HFFc6 (cell line): ENCODE results near the gene ELN. TPM values are rescaled to one million over a fixed set of nuclear protein-coding genes. Genes with fewer than 3 reads are reported as not detected.

Experiments
- DNase-seq: peaks from one replicate; pipeline ENCODE4 v3.0.0-alpha.2; 2018
- H3K27ac Mint-ChIP-seq: 2 replicates; pipeline ENCODE4 v1.8.0; 2020; ENCODE audit warnings: mild to moderate bottlenecking, mixed read lengths
- H3K27me3 Mint-ChIP-seq: 2 replicates; pipeline ENCODE4 v1.8.0; 2021; ENCODE audit warnings: mild to moderate bottlenecking, moderate library complexity, mixed read lengths; ENCODE audit not compliant: insufficient read depth
- H3K36me3 Mint-ChIP-seq: 2 replicates; pipeline ENCODE4 v1.8.0; 2021; ENCODE audit warnings: low read depth, mixed read lengths
- H3K4me1 Mint-ChIP-seq: 2 replicates; pipeline ENCODE4 v1.8.0; 2020; ENCODE audit warnings: low read depth, mixed read lengths
- H3K4me3 Mint-ChIP-seq: 2 replicates; pipeline ENCODE4 v1.8.0; 2020; ENCODE audit warnings: mild to moderate bottlenecking, moderate library complexity, mixed read lengths
- H3K9me3 Mint-ChIP-seq: 2 replicates; pipeline ENCODE4 v1.8.0; 2020; ENCODE audit warnings: mild to moderate bottlenecking, mixed read lengths
- total RNA-seq, 6 experiments: library from RNA; stranded (reverse); fragmentation: NEBNext Ultra II Directional; extraction: Animal tissue kit (Norgen Biotek cat#: 25700); gene quantifications; 2 replicates in 1 of 6; 3 replicates in 5 of 6; pipeline ENCODE4 v1.2.3, GENCODE V29; 2021
- TF ChIP-seq, protein P1 (sequence below): fragments of 200-600 bp; sonication (generic); IDR thresholded peaks from 2 replicates; pipeline ENCODE4 v1.5.0; 2021; ENCODE audit warnings: antibody characterized with exemption, mild to moderate bottlenecking

Gene ELN
- total RNA-seq, 6 experiments from 2014 or later = 4.7 to 25.8 (median 19.1) TPM

DNA sequence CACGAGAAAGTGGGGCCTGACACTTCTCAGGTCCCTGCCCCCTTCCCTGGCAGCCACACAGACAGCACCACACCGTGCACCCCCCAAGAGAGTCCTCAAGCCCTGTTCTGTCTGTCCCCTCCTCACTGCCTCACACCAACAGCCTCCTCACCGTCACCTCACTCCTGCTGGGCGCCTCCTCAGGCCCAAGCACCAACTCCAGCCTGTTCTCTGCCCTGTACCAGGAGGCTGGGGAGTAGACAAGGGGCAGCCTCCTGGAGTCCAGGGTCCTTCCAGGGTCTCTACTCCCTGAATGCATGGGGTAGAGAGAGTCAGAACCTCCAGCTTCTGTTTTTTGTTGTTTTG is 26.9 kb upstream of the ELN start:
- Mint-ChIP-seq H3K9me3 (no peaks in the 10 kb centered on the region), H3K27me3 (peaks cover 4% of the 10 kb centered on the region; the same call in 1 of the 2 replicates), H3K4me1 (peaks cover 46% of the 10 kb centered on the region), H3K27ac (no peak overlapping the region), H3K4me3 (no peak overlapping the region), H3K36me3 (no peaks in the 10 kb centered on the region)
- DNase-seq = no peak
- TF ChIP-seq, protein P1, sequence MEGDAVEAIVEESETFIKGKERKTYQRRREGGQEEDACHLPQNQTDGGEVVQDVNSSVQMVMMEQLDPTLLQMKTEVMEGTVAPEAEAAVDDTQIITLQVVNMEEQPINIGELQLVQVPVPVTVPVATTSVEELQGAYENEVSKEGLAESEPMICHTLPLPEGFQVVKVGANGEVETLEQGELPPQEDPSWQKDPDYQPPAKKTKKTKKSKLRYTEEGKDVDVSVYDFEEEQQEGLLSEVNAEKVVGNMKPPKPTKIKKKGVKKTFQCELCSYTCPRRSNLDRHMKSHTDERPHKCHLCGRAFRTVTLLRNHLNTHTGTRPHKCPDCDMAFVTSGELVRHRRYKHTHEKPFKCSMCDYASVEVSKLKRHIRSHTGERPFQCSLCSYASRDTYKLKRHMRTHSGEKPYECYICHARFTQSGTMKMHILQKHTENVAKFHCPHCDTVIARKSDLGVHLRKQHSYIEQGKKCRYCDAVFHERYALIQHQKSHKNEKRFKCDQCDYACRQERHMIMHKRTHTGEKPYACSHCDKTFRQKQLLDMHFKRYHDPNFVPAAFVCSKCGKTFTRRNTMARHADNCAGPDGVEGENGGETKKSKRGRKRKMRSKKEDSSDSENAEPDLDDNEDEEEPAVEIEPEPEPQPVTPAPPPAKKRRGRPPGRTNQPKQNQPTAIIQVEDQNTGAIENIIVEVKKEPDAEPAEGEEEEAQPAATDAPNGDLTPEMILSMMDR = no peak

GRCh38 chr7:74002474-74003017 is 25.4 kb upstream of the ELN start:
- TF ChIP-seq, protein P1 = no peak
- H3K4me3 Mint-ChIP-seq = peak overlapping the region; percentile 65
- peak; percentile 58 for DNase-seq
- H3K27ac Mint-ChIP-seq = peak overlapping the region; percentile 84
- peaks cover 9% of the 10 kb centered on the region; the same call in 1 of the 2 replicates for H3K27me3 Mint-ChIP-seq
- no peaks in the 10 kb centered on the region for H3K9me3 Mint-ChIP-seq
- H3K36me3 Mint-ChIP-seq = no peaks in the 10 kb centered on the region
- peaks cover 45% of the 10 kb centered on the region for H3K4me1 Mint-ChIP-seq

DNA sequence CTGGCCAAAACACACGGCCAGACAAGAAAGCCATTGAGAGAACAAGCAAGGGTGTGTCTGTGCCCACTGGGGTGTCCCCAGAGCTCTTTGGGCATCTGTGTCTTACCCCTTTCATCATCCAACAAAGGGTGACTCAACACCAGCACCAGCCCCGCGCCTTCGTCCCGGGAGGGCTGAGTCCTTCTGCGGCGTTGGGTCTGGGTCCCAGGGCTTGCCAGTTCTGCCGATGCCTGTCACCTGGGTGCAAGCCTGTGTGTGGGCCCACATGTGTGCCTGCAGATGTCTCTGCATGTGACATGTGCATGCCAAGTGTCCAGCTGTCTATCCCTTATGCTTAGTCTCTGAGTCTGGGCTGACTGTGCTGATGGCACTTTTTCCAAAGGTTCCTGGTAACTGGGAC is 24.4 kb upstream of the ELN start:
- Mint-ChIP-seq H3K27ac (peak overlapping the region; percentile 84), H3K4me1 (peaks cover 45% of the 10 kb centered on the region)
- TF ChIP-seq, protein P1 = no peak

GRCh38 chr7:74006032-74006431 is 21.9 kb upstream of the ELN start:
- Mint-ChIP-seq H3K27ac (no peak overlapping the region), H3K36me3 (no peaks in the 10 kb centered on the region), H3K27me3 (peaks cover 9% of the 10 kb centered on the region), H3K4me1 (peaks cover 48% of the 10 kb centered on the region), H3K9me3 (no peaks in the 10 kb centered on the region), H3K4me3 (no peak overlapping the region)
- TF ChIP-seq, protein P1 = no peak
- DNase-seq = no peak

More for the DNA sequence above, 24.4 kb upstream of the ELN start:
- Mint-ChIP-seq H3K9me3 (no peaks in the 10 kb centered on the region), H3K4me3 (no peak overlapping the region), H3K27me3 (peaks cover 9% of the 10 kb centered on the region; the same call in 1 of the 2 replicates), H3K36me3 (no peaks in the 10 kb centered on the region)
- no peak for DNase-seq

DNA sequence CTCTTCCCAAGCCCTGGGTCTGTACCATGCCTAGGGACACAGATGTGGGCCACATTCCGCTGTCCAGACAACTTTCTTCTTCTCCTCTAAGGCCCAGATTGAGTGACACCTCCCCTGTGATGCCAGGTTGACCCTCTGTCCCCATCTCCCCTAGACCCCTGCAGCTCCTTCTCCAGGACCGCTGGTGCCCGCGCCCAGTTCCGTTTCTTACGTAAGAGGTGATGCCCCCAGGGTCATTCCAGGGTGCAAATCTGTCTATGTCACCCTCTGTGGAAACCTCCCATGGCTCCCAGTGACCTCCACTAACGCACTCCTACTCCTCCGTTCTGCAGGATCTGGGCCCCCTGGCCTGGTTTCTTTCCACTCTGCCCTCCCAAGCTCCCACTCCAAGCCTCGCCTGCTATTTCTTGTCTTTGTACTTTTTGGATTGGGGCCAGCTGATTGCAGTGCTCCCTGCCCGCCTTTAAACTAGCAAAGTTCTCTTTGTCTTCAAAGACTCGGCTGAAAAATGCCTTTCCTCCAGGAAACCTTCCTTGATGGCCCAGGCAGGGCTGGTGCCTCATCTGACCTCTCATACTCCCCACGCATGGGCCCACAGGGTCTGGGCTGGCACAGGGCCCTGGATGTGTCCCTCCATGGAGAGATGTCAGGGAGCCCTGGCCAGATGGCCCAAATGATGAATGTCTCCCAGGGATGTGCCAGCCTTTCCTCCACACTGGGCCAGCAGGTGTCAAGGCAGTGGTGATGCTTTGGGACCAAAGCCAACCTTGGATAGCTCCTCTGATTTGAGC is 21.3 kb upstream of the ELN start:
- no peak overlapping the region for H3K4me3 Mint-ChIP-seq
- no peak overlapping the region for H3K27ac Mint-ChIP-seq
- no peaks in the 10 kb centered on the region for H3K9me3 Mint-ChIP-seq
- H3K4me1 Mint-ChIP-seq = peaks cover 48% of the 10 kb centered on the region
- no peak for DNase-seq
- H3K27me3 Mint-ChIP-seq = peaks cover 9% of the 10 kb centered on the region
- H3K36me3 Mint-ChIP-seq = no peaks in the 10 kb centered on the region
- TF ChIP-seq, protein P1 = no peak
